Measurements from ENCODE around the gene LRP1B. TPM values are rescaled to one million over a fixed set of nuclear protein-coding genes. Genes with fewer than 3 reads are reported as not detected.

LRP1B gene
- total RNA-seq, 2 donors from 2014 or later = 0.79 to 1.8 TPM

GRCh38 chr2:141411419-141411818, 719.4 kb downstream of the LRP1B start:
- H3K9ac ChIP-seq (ENCODE audit: extremely low read depth, low read length, poor library complexity, severe bottlenecking) = no peak overlapping the region
- no peak overlapping the region for H3K27ac ChIP-seq (ENCODE audit: low read depth, low read length)
- H3K36me3 ChIP-seq (ENCODE audit: control insufficient read depth, insufficient read depth, low read length) = no peaks in the 10 kb centered on the region
- TF ChIP-seq CTCF (conservative IDR thresholded peaks at IDR 0.05) = no peak
- no peak overlapping the region for H3K4me3 Mint-ChIP-seq
- H3K4me3 ChIP-seq (ENCODE audit: low read length) = no peak overlapping the region
- peaks cover 13% of the 10 kb centered on the region for H3K9me3 Mint-ChIP-seq
- DNase-seq = no peak
- peaks cover 8% of the 10 kb centered on the region for H3K4me1 ChIP-seq (ENCODE audit: control insufficient read depth, insufficient read depth, low read length)
- H3K27me3 Mint-ChIP-seq (ENCODE audit: insufficient read depth) = no peaks in the 10 kb centered on the region
- peaks cover 4% of the 10 kb centered on the region for H3K36me3 Mint-ChIP-seq (ENCODE audit: low read depth)
- no peak overlapping the region for H3K27ac Mint-ChIP-seq
- H3K4me1 Mint-ChIP-seq = peaks cover 15% of the 10 kb centered on the region
- WGBS, 2 experiments (ENCODE audit: insufficient coverage in 1 of 2, insufficient read length in 1 of 2) = 93% methylated on average over 2 of the region's 2 CpGs; no CpG with 5 or more reads in 1 of the 2 experiments
- peaks cover 13% of the 10 kb centered on the region for H3K9me3 ChIP-seq (ENCODE audit: control insufficient read depth, low read length)
- H3K27me3 ChIP-seq (ENCODE audit: control insufficient read depth, insufficient read depth, low read length, poor library complexity, severe bottlenecking) = no peaks in the 10 kb centered on the region

GRCh38 chr2:141399270-141399669, 731.5 kb downstream of the LRP1B start:
- Mint-ChIP-seq H3K4me3 (no peak overlapping the region), H3K4me1 (no peaks in the 10 kb centered on the region), H3K9me3 (no peaks in the 10 kb centered on the region), H3K27me3 (ENCODE audit: insufficient read depth) (no peaks in the 10 kb centered on the region), H3K27ac (no peak overlapping the region), H3K36me3 (ENCODE audit: low read depth) (no peaks in the 10 kb centered on the region)
- no peaks in the 10 kb centered on the region for H3K27me3 ChIP-seq (ENCODE audit: control insufficient read depth, insufficient read depth, low read length, poor library complexity, severe bottlenecking)
- DNase-seq = peak; percentile 63
- no peaks in the 10 kb centered on the region for H3K36me3 ChIP-seq (ENCODE audit: control insufficient read depth, insufficient read depth, low read length)
- 10 to 33% methylated on average over 1 of the region's 1 CpG for WGBS, 2 experiments (ENCODE audit: insufficient coverage in 1 of 2, insufficient read length in 1 of 2)
- no peak overlapping the region for H3K4me3 ChIP-seq (ENCODE audit: low read length)
- H3K9me3 ChIP-seq (ENCODE audit: control insufficient read depth, low read length) = no peaks in the 10 kb centered on the region
- TF ChIP-seq CTCF (conservative IDR thresholded peaks at IDR 0.05) = peak; percentile 80
- no peak overlapping the region for H3K27ac ChIP-seq (ENCODE audit: low read depth, low read length)
- no peak overlapping the region for H3K9ac ChIP-seq (ENCODE audit: extremely low read depth, low read length, poor library complexity, severe bottlenecking)
- no peaks in the 10 kb centered on the region for H3K4me1 ChIP-seq (ENCODE audit: control insufficient read depth, insufficient read depth, low read length)

GRCh38 chr2:141393214-141393545, 737.6 kb downstream of the LRP1B start:
- no peaks in the 10 kb centered on the region for H3K27me3 ChIP-seq (ENCODE audit: control insufficient read depth, insufficient read depth, low read length, poor library complexity, severe bottlenecking)
- Mint-ChIP-seq H3K9me3 (no peaks in the 10 kb centered on the region), H3K27ac (peak overlapping the region; percentile 53), H3K27me3 (ENCODE audit: insufficient read depth) (no peaks in the 10 kb centered on the region), H3K4me3 (no peak overlapping the region), H3K36me3 (ENCODE audit: low read depth) (no peaks in the 10 kb centered on the region), H3K4me1 (peaks cover 13% of the 10 kb centered on the region)
- no peak for TF ChIP-seq CTCF (conservative IDR thresholded peaks at IDR 0.05)
- no peak overlapping the region for H3K9ac ChIP-seq (ENCODE audit: extremely low read depth, low read length, poor library complexity, severe bottlenecking)
- no peaks in the 10 kb centered on the region for H3K36me3 ChIP-seq (ENCODE audit: control insufficient read depth, insufficient read depth, low read length)
- H3K27ac ChIP-seq (ENCODE audit: low read depth, low read length) = no peak overlapping the region
- H3K4me3 ChIP-seq (ENCODE audit: low read length) = no peak overlapping the region
- WGBS, 2 experiments (ENCODE audit: insufficient coverage in 1 of 2, insufficient read length in 1 of 2) = 93 to 100% methylated on average over 2 of the region's 2 CpGs
- no peaks in the 10 kb centered on the region for H3K9me3 ChIP-seq (ENCODE audit: control insufficient read depth, low read length)
- DNase-seq = no peak
- no peaks in the 10 kb centered on the region for H3K4me1 ChIP-seq (ENCODE audit: control insufficient read depth, insufficient read depth, low read length)
